GM19328 (cell line): Measurements from ENCODE around the gene SEZ6L2.
"Not testable (repeated sequence)": the region's sequence is repeated elsewhere in the genome, so short reads cannot be mapped to it uniquely, and the experiment has no call there.

Source experiments
- ATAC-seq: cut with Tn5 transposase; IDR thresholded peaks from one replicate; pipeline ENCODE4 v1.9.1; 2021; ENCODE audit warnings: mild to moderate bottlenecking, moderate library complexity; ENCODE audit not compliant: unreplicated experiment

The SEZ6L2 gene

DNA sequence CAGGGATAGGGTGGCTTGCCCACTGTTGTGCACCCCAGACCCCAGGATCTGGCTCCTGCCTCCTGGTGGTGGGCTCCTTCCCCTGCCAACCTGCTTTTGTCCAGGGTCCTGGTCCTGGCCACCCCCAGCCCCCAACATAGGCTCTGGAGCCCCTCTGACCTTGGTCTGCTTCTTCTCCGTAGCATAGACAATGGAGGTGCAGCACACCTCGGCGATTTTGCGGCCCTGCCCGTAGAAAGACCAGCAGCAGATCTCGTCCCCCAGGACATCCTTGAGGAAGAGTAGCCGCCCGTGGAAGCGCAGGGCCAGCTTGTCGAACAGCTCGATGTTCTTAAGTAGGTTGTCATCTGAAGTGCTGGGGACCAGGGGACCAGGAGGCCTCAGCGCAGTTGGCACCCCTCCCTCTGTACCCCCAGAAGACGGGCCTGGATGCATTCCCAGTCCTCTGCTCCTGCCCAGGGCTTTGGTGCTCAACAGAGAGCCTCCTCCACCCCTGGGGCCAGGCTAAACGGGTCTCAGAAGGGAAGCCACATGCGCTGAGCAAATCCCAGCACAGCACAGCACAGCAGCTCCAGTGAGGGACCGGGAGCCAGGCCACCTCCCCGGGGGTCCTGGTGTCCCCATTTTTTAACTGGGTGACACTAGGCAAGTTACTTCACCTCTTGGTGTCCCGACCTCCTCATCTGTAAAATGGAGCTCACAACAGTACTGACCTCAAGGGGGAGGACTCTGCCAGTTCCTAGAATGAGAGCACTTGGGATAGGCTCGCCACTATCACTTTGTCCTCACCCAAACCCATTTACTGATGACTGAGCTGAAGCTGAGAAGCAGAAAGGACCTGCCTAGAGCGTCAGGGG lies 11.7 kb upstream of the SEZ6L2 start:
- no peak for ATAC-seq

DNA sequence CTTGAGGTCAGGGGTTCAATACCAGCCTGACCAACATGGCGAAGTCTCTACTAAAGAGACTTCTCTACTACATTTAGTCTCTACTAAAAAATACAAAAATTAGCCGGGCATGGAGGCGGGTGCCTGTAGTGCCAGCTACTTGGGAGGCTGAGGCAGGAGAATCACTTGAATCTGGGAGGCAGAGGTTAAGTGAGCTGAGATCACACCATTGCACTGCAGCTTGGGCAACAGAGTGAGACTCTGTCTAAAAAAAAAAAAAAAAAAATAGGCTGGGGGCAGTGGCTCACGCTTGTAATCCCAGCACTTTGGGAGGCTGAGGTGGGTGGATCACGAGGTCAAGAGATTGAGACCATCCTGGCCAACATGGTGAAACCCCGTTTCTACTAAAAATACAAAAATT lies 10.5 kb upstream of the SEZ6L2 start:
- ATAC-seq, result not testable (repeated sequence)

DNA sequence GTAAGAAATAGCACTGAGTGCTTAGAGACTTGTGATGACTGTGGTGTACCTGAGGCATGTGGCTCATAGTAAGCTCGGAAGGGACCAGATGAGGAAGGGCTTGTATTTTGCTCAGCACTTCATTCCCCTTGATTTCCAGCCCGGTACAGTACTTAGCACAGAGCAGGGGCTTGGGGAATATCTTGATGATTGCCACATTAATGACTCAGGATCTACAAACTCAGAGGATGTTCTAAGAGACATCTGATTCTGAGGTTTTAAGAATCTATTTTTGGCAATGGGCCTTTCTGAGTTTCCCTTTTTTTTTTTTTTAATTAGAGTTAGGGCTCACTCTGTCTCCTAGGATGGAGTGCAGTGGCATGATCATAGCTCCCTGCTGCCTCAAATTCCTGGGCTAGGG lies 10.0 kb upstream of the SEZ6L2 start:
- ATAC-seq, result no peak

DNA sequence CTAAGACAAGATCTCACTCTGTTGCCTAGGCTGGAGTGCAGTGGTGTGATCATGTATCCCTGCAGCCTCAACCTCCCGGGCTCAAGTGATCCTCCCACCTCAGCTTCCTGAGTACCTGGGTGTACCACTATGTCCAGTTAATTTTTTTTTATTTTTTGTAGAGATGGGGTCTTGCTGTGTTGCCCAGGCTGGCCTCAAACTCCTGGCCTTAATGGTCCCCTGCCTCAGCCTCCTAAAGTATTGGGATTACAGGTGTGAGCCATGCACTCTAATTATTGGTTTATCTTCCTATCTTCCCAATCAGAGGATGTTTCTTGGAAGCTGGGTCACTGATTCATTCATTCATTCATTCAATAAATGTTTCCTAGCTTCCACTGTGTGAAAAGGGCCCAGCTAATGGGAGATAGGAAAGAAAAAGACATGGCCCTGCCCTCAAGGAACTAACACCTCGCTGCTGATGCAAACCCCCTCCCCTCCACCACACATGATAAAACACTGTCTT lies 9.4 kb upstream of the SEZ6L2 start:
- no peak for ATAC-seq

DNA sequence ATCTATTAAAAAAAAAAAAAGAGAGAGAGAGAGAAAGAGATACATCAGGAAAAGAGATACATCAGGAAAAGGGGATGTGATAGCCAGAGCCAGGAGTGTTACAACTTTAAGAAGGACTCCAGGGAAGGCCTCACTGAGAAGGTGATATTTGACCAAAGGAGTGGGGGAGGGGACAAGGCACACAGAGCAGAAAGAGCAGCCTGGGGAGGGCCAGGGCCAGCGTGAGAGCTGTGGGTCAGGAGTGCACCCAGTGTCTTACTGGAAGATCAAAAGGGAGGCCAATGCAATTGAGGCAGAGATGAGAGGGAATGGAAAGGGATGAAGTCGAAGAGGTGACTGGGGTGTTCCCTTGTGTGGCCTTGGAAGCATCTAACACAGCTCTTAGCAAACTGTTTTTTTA lies 8.6 kb upstream of the SEZ6L2 start:
- ATAC-seq, result no peak

DNA sequence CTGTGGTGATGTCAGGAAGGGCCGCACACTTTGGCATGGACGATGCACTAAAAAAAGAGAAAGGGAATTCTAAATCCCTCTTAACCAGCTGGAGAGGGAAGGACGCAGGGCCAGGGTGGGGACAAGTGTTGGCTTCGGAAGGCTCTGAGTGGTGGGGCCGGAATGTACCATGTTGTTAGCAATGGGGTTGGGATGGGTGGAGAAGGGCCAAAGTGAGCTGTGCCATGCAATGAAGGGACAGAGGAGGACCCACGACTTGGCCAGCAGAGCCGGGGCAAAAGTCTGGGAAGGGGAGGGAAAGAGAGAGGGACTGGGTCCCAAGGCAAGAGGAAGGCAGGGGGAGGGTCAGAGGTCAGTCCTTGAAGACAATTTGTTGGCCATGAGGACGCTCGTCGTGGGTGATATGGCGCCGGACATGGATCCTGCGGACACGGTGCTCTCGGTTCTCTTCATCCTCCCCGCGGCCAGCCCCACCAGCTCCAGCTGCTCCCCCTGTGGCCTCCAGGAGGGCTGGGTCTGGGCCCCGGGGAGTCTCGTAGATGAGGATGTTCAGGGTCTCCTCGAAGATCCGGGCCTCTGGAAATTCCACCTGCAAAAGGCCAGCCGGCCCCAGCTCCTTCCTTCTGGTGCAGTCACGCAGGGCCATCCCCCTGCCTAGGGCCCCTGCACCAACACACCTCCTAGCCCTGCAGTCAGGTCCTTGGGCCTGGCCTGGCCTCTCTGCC lies 7.3 kb upstream of the SEZ6L2 start:
- ATAC-seq, result no peak

DNA sequence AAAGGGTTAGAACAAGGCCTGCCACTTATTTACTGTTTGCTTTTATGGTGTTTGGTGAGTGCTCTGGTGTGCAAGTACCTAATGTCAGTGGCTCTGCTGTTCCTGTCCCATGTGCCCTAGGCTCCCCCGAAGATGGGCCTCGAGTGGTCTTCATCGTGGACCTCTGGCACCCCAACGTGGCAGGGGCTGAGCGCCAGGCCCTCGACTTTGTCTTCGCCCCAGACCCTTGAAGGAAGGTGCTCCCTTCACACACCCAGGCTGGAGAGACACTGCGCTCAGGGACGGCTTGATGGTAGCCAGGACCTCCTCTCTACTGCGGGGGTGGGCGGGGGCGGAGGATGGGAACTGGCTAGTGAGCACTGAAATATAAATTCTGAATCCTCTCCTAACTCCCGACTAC lies 6.3 kb upstream of the SEZ6L2 start:
- ATAC-seq, result no peak

DNA sequence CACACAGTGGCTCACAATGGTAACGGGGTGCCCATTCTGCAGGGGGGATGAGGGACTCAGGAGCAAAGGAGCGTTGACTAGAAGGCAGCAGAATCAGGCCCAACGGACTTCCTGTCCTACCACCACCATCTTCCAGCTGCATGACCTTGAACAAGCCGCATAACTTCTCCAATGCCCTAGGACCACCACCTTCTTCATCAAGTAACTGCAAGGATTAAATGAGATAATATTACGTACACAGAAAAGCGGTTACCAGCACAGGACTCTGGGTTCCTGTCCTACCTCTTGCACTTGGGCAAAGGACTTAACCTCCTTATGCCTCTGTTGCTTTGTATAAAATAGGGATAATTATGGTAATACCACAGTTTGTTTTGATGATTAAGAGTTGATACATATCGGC lies 5.6 kb upstream of the SEZ6L2 start:
- no peak for ATAC-seq

DNA sequence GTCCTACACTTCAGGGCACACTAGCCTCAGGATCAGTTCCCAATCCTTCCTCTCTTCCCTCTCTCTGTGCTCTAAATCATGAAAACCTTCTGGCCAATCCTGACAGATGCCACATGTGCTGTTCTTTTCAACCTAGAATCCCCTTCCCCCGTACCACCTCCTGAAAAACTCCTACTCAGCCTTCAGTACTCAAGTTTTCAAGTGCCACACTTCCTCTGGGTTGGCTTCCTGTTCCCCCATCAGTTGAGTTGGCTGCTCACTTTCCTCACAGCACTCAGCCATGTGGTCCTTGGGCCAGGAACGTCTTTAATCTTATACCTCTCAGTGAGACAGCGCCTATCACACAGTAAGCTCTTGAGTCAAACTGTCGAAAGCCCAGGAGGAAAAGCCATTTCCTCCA lies 4.2 kb upstream of the SEZ6L2 start:
- no peak for ATAC-seq

DNA sequence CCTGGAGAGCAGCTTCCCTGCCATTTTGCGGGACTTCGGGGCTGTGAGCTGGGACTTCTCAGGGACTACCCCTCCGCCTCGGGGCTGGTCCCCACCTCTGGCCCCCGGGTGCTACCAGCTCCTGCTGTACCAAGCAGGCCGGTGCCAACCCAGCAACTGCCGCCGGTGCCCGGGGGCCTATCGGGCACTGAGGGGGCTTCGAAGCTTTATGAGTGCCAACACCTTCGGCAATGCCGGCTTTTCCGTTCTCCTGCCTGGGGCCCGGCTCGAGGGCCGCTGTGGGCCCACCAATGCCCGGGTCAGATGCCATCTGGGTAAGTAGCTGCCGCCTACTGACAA lies 2.2 kb upstream of the SEZ6L2 start:
- ATAC-seq, result no peak

DNA sequence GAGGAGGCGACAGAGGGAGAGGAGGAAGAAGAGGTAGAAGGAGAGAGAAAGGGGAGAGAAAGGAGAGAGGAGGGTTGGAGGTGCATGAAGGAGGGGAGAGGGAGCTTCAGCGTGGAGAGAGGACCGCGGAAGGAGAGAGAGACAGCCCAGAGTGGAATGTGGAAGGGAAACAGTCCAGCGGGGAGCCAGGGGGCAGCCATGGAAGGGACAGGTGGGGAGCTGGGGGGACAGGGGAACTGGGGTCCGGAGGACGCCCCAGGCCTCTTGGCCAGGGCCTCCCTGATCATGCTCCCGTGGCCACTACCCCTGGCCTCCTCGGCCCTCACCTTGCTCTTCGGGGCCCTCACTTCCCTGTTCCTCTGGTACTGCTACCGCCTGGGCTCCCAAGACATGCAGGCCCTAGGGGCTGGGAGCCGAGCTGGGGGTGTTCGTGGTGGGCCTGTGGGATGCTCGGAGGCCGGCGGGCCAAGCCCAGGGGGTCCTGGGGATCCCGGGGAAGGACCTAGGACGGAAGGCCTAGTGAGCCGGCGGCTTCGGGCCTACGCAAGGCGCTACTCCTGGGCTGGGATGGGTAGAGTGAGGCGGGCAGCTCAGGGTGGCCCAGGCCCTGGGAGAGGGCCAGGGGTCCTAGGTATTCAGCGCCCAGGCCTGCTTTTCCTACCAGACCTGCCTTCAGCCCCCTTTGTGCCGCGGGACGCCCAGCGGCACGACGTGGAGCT lies 1.7 kb upstream of the SEZ6L2 start:
- no peak for ATAC-seq

DNA sequence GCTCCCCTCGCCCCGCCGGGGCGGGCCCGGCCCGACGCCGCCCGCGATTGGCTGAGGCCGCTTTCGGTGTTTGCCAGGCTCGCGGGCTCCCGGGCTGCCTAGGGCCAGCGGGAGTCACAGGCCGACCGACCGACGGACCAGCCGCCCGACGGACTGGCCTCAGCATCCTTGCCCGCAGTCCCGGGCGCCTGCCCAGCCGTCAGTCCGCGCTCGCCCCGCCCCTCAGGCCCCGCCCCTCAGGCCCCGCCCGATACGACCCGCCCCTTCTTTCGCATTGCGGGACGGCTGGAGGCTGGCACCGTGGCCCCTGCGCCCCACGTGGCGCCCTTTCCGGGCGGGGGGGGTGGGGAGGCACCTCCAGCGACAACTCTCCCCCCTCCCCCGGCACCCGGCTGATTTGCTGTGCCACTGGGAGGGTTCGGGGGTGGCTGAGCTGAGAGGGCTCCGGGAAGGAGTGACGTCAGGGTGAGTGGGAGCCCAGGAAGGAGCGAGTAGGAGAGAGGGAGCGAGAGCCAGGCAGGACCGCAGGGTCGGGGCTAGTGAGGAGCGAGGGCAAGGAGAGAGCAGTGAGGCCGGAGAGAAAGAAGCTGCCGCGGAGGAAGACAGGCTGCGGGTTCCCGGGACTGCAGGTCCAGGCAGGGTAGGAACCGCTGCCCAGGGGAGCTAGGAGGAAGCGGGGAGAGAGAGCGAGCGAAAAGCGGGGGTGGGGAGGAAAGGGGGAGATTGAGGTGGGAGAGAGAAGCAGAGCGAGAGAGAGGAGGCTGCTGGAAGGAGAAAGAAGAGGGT lies 945 bp upstream of the SEZ6L2 start, which contains the start of gene ASPHD1:
Gene ASPHD1, plus strand, starts transcription at position 387 of the 786 bp plus-strand sequence. CDS start 484 bp downstream, outside the sequence.
- no peak for ATAC-seq

DNA sequence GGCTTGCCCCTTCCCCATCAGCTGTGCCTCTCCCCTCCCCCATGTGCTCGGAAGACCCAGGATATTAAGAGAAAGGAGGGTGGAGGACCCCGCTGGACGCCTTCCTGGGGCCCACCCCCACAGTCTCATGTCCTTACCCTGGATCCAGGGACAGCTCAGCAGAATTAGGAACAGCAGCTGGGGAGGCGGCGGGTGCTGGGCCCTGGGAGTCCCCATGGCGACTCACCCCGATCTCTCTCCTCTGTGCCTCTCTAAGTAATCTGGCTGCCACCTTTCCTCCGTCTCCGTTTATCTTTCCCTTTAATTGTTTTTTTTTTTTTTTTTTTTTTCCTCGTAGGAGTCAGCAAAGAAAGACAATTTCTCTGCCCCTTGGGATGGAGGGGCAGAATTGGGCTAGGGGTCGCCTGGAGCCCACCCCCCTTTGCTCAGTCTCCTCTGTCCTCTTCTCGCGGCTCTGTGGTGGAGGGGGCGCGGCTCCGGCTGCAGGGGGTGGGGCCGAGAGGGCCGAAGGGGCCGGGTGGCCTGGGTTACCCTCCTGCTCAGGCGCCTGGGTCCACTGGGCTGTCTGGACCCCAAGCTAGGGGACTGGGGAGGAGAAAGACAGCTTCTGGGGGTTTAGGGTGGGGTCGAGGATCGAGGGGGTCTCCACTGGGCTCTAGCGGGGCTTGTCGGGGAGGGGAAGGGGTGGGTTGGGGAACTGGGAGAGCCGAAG lies 390 bp downstream of the SEZ6L2 start:
- ATAC-seq, result no peak

DNA sequence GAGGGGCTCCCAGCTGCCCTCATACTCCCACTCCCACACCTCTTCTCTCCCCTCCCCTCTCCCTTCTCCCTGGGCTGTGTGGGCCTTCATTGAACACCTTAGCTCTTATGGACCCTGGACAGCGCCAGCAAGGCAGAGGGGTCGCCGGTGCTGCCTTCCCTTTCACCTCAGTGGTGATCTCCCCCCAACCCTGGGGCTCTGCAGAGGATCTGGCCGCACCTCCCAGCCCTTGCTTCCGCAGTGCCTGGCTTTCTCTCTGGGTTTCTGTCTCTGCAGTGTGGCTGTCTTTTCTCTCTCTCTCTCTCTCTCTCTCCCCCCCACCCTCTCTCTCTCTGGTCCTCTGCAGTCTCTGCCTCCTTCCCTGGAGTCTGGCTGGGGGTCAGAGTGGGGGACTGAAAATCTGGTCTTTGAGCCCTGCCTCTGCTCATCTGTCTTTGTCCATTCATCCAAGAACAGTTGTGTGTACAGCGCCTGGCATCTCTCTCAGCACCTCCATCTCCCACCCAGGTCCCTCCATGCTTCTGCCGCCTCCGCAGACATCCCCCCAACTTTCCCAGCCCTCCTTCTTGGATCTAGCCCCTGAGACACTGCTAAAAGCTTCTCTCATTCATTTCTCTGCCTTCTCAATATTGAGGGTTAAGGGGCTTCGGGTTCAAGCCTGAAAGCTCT lies 1.1 kb downstream of the SEZ6L2 start:
- no peak for ATAC-seq

DNA sequence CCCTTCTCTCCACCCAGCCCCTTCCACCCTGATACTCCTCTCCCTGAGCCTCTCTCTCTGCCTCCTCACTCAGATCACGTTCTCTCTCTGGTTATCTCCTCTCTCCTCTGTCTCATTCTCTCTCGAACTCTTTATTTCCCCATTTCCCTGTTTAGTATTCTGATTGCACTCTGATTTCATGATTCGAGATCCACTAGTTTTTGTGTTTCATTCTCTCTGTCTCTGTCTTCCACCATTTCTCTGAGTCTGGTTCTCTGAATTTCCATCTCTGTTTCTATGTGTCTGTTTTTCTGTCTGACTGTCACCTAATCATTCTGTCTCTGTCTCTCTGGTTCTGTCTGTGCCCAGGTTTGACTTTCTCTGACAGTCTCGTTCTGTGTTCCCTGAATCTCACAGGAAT lies 2.0 kb downstream of the SEZ6L2 start:
- no peak for ATAC-seq

DNA sequence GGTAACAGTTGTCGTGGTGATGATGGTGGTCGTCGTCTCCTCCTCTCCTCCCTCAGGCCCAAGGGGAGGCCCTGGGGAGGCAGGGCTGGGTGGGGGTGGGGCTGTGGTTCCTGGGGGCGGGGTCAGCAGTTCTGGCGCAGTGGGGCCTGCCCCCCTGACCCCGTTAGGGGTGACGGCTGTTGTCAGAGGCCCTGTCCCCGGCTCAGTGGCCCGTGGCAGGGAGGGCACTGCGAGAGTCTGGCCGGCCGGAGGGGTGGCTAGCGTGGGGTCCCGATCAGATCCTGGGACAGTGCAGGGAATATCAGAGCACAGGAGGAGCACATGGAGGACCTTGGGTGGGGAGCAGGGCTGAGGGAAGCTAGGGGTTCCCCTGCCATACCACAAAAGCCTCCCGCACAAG lies 2.5 kb downstream of the SEZ6L2 start:
- ATAC-seq, result no peak

DNA sequence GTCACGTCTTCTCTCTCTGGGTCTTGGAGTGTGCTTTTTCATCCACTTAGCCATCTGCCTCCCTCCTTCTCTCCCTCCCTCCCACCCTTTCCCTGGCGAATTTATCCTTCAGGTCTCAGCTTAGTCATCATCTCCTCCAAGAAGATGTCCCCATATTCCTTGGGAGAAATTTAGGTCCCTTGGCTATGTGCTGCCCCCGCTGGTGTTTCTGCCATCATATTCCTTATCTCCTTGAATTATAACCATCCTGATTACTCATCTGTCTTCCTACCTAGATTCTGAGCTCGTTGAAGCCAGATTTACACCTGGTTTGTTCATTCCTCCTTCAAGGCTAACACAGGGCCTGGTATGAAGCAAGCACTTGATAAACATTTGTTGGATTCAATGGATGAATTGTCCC lies 5.0 kb downstream of the SEZ6L2 start:
- no peak for ATAC-seq

DNA sequence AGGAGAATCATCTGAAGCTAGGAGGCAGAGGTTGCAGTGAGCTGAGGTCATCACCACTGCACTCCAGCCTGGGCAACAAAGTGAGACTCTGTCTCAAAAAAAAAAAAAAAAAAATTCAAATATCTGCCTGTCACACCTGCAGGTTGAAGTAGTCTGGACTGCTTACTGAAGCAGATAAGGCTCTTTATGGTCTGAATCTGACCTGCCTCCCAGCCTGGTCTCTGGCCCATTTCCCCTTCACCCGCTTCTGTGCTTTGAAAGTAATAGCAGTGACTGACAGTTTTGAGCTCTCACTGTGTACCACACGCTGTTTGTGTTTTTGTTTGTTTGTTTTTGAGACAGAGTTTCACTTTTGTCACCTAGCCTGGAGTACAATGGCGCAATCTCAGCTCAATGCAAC lies 5.8 kb downstream of the SEZ6L2 start:
- no peak for ATAC-seq

DNA sequence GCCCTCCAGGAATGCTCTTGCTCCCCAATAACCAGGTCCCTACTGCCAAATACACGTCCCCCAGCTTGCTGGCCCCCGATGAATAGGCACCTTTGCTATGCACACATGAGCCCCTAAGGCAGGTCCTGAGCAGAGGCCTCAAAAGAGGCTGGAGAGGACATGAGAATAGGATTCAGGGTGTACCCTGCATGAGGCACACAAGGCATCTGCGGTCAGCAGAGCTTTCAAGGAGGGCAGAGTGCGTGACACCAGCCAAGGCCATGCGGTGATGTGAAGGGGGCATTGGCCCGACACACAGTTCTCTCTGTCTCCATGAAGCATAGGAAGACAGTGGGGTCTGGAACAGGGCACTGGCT lies 6.9 kb downstream of the SEZ6L2 start:
- no peak for ATAC-seq
